H1 (cell line): ENCODE data around the gene VWF. TPM values are rescaled to one million over a fixed set of nuclear protein-coding genes. Genes with fewer than 3 reads are reported as not detected.
A peak's percentile ranks its signal among the peaks of the same experiment; 100 is the strongest.

ENCODE experiments used
- CTCF ChIA-PET: fragments of 300-600 bp; sonication (Branson Sonifier 250); formaldehyde crosslinking; loops from one replicate; lab custom pipeline; 2021; ENCODE audit not compliant: partially characterized antibody; lab: Charles Lee
- POLR2A ChIA-PET: fragments of 300-600 bp; sonication (Branson Sonifier 250); formaldehyde crosslinking; loops from one replicate; lab custom pipeline; 2021; ENCODE audit warnings: inconsistent platforms; ENCODE audit not compliant: partially characterized antibody; lab: Charles Lee
- DNase-seq, 2 experiments: peaks; one replicate each; pipeline versions ENCODE4 v3.0.0 to v3.0.0-alpha.2; 2010 to 2022; ENCODE audit warnings: low spot score in 2 of 2, low read depth in 1 of 2, mixed read lengths in 1 of 2
- FAIRE-seq: peaks from 2 replicates; lab custom pipeline; 2011; peaks lifted over from hg19 to GRCh38; lab: Jason Lieb, UNC
- H2AFZ ChIP-seq: 2 replicates; pipeline ENCODE4 v1.8.1; 2012; ENCODE audit warnings: low read length, inconsistent platforms
- H2AK5ac ChIP-seq: 2 replicates; pipeline ENCODE4 v1.6.1; 2013; ENCODE audit warnings: low read depth, low read length
- H2BK120ac ChIP-seq: replicated peaks from 2 replicates; pipeline ENCODE3; 2013; ENCODE audit warnings: low read depth, low read length, inconsistent platforms
- H2BK12ac ChIP-seq: 2 replicates; pipeline ENCODE4 v1.6.1; 2013; ENCODE audit warnings: low read depth, low read length
- H2BK15ac ChIP-seq: 2 replicates; pipeline ENCODE4 v1.6.1; 2013; ENCODE audit warnings: low read length
- H2BK20ac ChIP-seq: 2 replicates; pipeline ENCODE4 v1.6.1; 2013; ENCODE audit warnings: low read length
- H2BK5ac ChIP-seq: 2 replicates; pipeline ENCODE4 v1.6.1; 2013; ENCODE audit warnings: low read depth, low read length
- H3K14ac ChIP-seq: 2 replicates; pipeline ENCODE4 v1.6.1; 2013; ENCODE audit warnings: inconsistent platforms; ENCODE audit not compliant: insufficient read length
- H3K18ac ChIP-seq: 2 replicates; pipeline ENCODE4 v1.6.1; 2013; ENCODE audit warnings: low read length; ENCODE audit errors: extremely low read depth
- H3K23ac ChIP-seq: 2 replicates; pipeline ENCODE4 v1.6.1; 2013; ENCODE audit warnings: inconsistent platforms; ENCODE audit not compliant: insufficient read length
- H3K23me2 ChIP-seq: 2 replicates; pipeline ENCODE4 v1.6.1; 2013; ENCODE audit warnings: low read depth, low read length
- H3K27ac ChIP-seq: 2 replicates; pipeline ENCODE4 v1.6.1; 2011; ENCODE audit warnings: low read depth, low read length, inconsistent platforms
- H3K27me3 ChIP-seq, 4 experiments: replicated peaks in 1 of 4; 1 replicate in 1 of 4; 2 replicates in 3 of 4; pipeline versions ENCODE4 v1.6.1 to v1.8.1; 2011 to 2013; ENCODE audit warnings: low read length in 3 of 4, mild to moderate bottlenecking in 3 of 4, inconsistent platforms in 2 of 4, mixed read lengths in 2 of 4, moderate library complexity in 1 of 4; ENCODE audit not compliant: control insufficient read depth in 3 of 4, insufficient read depth in 3 of 4; ENCODE audit errors: extremely low read depth in 1 of 4
- H3K36me3 ChIP-seq, 4 experiments: 2 replicates each; pipeline versions ENCODE4 v1.6.1 to v1.8.1; 2011 to 2013; ENCODE audit warnings: mild to moderate bottlenecking in 4 of 4, low read length in 3 of 4, moderate library complexity in 2 of 4, control low read depth in 1 of 4, inconsistent platforms in 1 of 4; ENCODE audit not compliant: insufficient read depth in 4 of 4, control insufficient read depth in 2 of 4
- H3K4ac ChIP-seq: replicated peaks from 2 replicates; pipeline ENCODE3; 2013; ENCODE audit warnings: low read length, low read depth, mixed read lengths, inconsistent platforms; ENCODE audit not compliant: insufficient read length
- H3K4me1 ChIP-seq, 4 experiments: replicated peaks in 1 of 4; 1 replicate in 1 of 4; 2 replicates in 3 of 4; pipeline versions ENCODE4 v1.6.1 to v1.8.1; 2011 to 2013; ENCODE audit warnings: low read length in 3 of 4, inconsistent platforms in 2 of 4, mixed read lengths in 1 of 4; ENCODE audit not compliant: insufficient read depth in 4 of 4, control insufficient read depth in 3 of 4
- H3K4me2 ChIP-seq, 2 experiments: 2 replicates each; pipeline versions ENCODE4 v1.6.1 to v1.8.1; 2011 to 2013; ENCODE audit warnings: low read depth in 2 of 2, low read length in 2 of 2, control low read depth in 1 of 2, inconsistent platforms in 1 of 2, mild to moderate bottlenecking in 1 of 2; ENCODE audit not compliant: insufficient read depth in 1 of 2
- H3K4me3 ChIP-seq, 4 experiments: fragments of 200-600, 300-600 bp in 1 of 4; sonication (generic), shearing (Covaris generic), sonication (Bioruptor Twin) in 1 of 4; 2 replicates each; pipeline versions ENCODE4 v1.5.1 to v1.8.1; 2011 to 2016; ENCODE audit warnings: low read length in 4 of 4, low read depth in 3 of 4, control low read depth in 2 of 4, inconsistent platforms in 2 of 4, mild to moderate bottlenecking in 2 of 4, mixed read lengths in 1 of 4, moderate library complexity in 1 of 4; ENCODE audit not compliant: insufficient read depth in 2 of 4; ENCODE audit errors: extremely low read depth in 1 of 4
- H3K56ac ChIP-seq: replicated peaks from 2 replicates; pipeline ENCODE3; 2013; ENCODE audit warnings: low read depth, mild to moderate bottlenecking, mixed read lengths, low read length, inconsistent platforms; ENCODE audit not compliant: insufficient read length
- H3K79me1 ChIP-seq: 2 replicates; pipeline ENCODE4 v1.6.1; 2013; ENCODE audit warnings: low read depth, low read length, control low read depth
- H3K79me2 ChIP-seq, 2 experiments: 2 replicates each; pipeline versions ENCODE4 v1.6.1 to v1.8.1; 2012 to 2013; ENCODE audit warnings: low read length in 2 of 2, mild to moderate bottlenecking in 2 of 2, inconsistent platforms in 1 of 2; ENCODE audit not compliant: insufficient read depth in 2 of 2, control insufficient read depth in 1 of 2
- H3K9ac ChIP-seq, 4 experiments: replicated peaks in 1 of 4; 1 replicate in 1 of 4; 2 replicates in 3 of 4; pipeline versions ENCODE4 v1.6.1 to v1.8.1; 2011 to 2013; ENCODE audit warnings: low read depth in 3 of 4, low read length in 3 of 4, control low read depth in 2 of 4, mild to moderate bottlenecking in 2 of 4, moderate library complexity in 2 of 4, inconsistent platforms in 1 of 4; ENCODE audit errors: extremely low read depth in 1 of 4
- H3K9me3 ChIP-seq, 2 experiments: 2 replicates each; pipeline versions ENCODE4 v1.6.1 to v1.8.1; 2012 to 2013; ENCODE audit warnings: mild to moderate bottlenecking in 2 of 2, moderate library complexity in 2 of 2, control low read depth in 1 of 2, inconsistent platforms in 1 of 2, low read depth in 1 of 2, low read length in 1 of 2, mixed read lengths in 1 of 2; ENCODE audit not compliant: insufficient read depth in 2 of 2
- H4K20me1 ChIP-seq, 2 experiments: replicated peaks in 1 of 2; 2 replicates each; pipeline versions ENCODE3 to v1.8.1; 2011 to 2013; ENCODE audit warnings: inconsistent platforms in 2 of 2, low read length in 2 of 2, mild to moderate bottlenecking in 1 of 2; ENCODE audit not compliant: insufficient read depth in 2 of 2, control insufficient read depth in 1 of 2
- H4K5ac ChIP-seq: 2 replicates; pipeline ENCODE4 v1.6.1; 2013; ENCODE audit warnings: low read length, low read depth, mixed read lengths, inconsistent platforms; ENCODE audit not compliant: insufficient read length
- H4K8ac ChIP-seq: 2 replicates; pipeline ENCODE4 v1.8.0; 2013; ENCODE audit warnings: mild to moderate bottlenecking, moderate library complexity, low read length, inconsistent platforms; ENCODE audit not compliant: insufficient read depth; ENCODE audit errors: extremely low read depth
- H4K91ac ChIP-seq: replicated peaks from 2 replicates; pipeline ENCODE3; 2013; ENCODE audit warnings: low read length, mixed read lengths, inconsistent platforms; ENCODE audit not compliant: insufficient read length
- BACH1 ChIP-seq: IDR thresholded peaks from 2 replicates; pipeline ENCODE4 v1.6.1; 2012; ENCODE audit warnings: low read length, improper control_type of control experiment
- CEBPB ChIP-seq: IDR thresholded peaks from 2 replicates; pipeline ENCODE4 v1.6.1; 2012; ENCODE audit warnings: low read depth, low read length
- CHD2 ChIP-seq: IDR thresholded peaks from 2 replicates; pipeline ENCODE4 v1.6.1; 2012; ENCODE audit warnings: low read length, improper control_type of control experiment
- KDM4A ChIP-seq: IDR thresholded peaks from one replicate; pipeline ENCODE4 v1.7.1; 2012; ENCODE audit warnings: low read depth, mild to moderate bottlenecking, moderate library complexity, low read length, inconsistent platforms; ENCODE audit not compliant: severe bottlenecking
- KDM5A ChIP-seq: fragments of 200-600 bp; IDR thresholded peaks from 2 replicates; pipeline ENCODE4 v1.7.1; 2012; ENCODE audit warnings: mild to moderate bottlenecking, low read length, inconsistent platforms, mixed read lengths
- RAD21 ChIP-seq, 2 experiments: IDR thresholded peaks in 1 of 2; conservative IDR thresholded peaks in 1 of 2; 2 replicates each; pipeline ENCODE4 v1.6.1; 2011; ENCODE audit warnings: low read depth in 2 of 2, low read length in 2 of 2, improper control_type of control experiment in 1 of 2, inconsistent platforms in 1 of 2, mild to moderate bottlenecking in 1 of 2, moderate library complexity in 1 of 2
- RBBP5 ChIP-seq: IDR thresholded peaks from 2 replicates; pipeline ENCODE4 v1.7.1; 2012; ENCODE audit warnings: low read depth, mild to moderate bottlenecking, inconsistent platforms, low read length, moderate library complexity, borderline replicate concordance
- YY1 ChIP-seq: IDR thresholded peaks from 2 replicates; pipeline ENCODE4 v1.6.1; 2011; ENCODE audit warnings: low read depth, mild to moderate bottlenecking, low read length
- ZNF274 ChIP-seq: IDR thresholded peaks from 2 replicates; pipeline ENCODE4 v1.7.0; 2012; ENCODE audit warnings: low read length, borderline replicate concordance; ENCODE audit errors: extremely low read depth
- WGBS, 2 experiments: shearing (Covaris generic) in 1 of 2; methylation state at CpG; one replicate each; pipeline versions ENCODE4 v1.1.6 to v1.1.7; 2013 to 2015; ENCODE audit warnings: low lambda C conversion rate in 2 of 2, mixed read lengths in 2 of 2, inconsistent platforms in 1 of 2, low coverage in 1 of 2, missing lambda C conversion rate in 1 of 2; ENCODE audit not compliant: insufficient replicate concordance in 2 of 2, insufficient coverage in 1 of 2, insufficient read length in 1 of 2; ENCODE audit errors: extremely low coverage in 1 of 2, missing lambda C conversion rate in 1 of 2; 5-methylcytosine and 5-hydroxymethylcytosine counted together
- polyA plus RNA-seq, 7 experiments: library from polyadenylated mRNA; depleted of rRNA in 3 of 7; stranded (reverse) in 5 of 7; unstranded in 2 of 7; fragments of >200 nt in 5 of 7; fragments of 200-250 nt in 2 of 7; gene quantifications; 1 replicate in 5 of 7; 2 replicates in 1 of 7; 4 replicates in 1 of 7; pipeline versions ENCODE4 v1.2.1 to v1.2.3, GENCODE V29; 2011 to 2013; ENCODE audit warnings: missing spikeins in 2 of 7, mixed read lengths in 2 of 7
- total RNA-seq: library from RNA; stranded (reverse); fragmentation: NEBNext Ultra II Directional; extraction: Animal tissue kit (Norgen Biotek cat#: 25700); gene quantifications from 2 replicates; pipeline ENCODE4 v1.2.1, GENCODE V29; 2021
- TF ChIP-seq, protein P1 (sequence below): IDR thresholded peaks from 2 replicates; pipeline ENCODE4 v1.6.1; 2011; ENCODE audit warnings: low read length, improper control_type of control experiment

The VWF gene
- total and polyA plus RNA-seq, 2 of the 8 experiments (the other 6 are each of a cell fraction or from before 2014, with no cell fraction given): 0.39 to 0.60 TPM

DNA sequence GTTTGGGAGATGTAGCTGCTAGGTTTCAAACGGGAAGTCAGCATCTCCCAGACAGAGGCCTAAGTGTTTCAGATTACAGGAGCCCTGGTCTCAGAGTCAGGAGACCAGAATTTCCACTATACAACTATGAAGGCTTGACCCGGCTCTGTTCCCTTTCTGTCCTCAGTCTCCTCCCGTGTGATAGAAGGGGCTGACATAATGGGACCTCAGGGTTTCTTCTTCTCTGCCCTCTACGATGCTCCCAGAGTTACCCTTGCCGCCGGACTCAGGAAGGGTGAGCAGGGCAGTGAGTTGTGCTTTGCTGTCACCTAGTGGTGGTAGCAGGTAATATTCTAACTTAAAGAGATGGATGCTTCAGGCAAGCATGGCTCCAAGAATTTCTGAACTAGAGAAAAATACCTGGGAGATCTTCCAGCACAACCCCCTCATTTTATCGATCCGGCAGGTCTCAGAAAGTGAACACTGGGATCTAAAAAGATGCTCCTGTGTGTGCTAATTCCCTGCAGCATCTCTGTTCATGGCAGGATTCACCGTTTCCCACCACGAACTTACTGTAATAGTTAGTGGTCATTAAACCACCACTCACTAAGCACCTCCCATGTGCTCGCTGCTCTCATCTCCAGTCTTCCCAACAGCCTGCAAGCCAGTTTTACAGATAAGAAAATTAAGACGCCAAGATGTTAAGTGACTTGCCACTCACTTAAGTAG lies 84.4 kb downstream of the VWF start:
- Histone ChIP-seq H3K4me1 (peaks cover 0 to 4% (median 2%) of the 10 kb centered on the region in 4 experiments; a peak in 4 of 7 replicates), H2AK5ac (no peak overlapping the region), H3K4me3 (no peak overlapping the region), H2BK120ac (no peak overlapping the region), H3K4me2 (no peak overlapping the region), H2BK15ac (peak overlapping the region; percentile 81; the same call in 1 of the 2 replicates), H2BK12ac (no peak overlapping the region), H3K4ac (no peak overlapping the region), H3K27me3 (peaks cover 0 to 2% (median 0%) of the 10 kb centered on the region in 4 experiments; a peak in 2 of 7 replicates), H3K79me2 (no peaks in the 10 kb centered on the region), H3K23me2 (no peaks in the 10 kb centered on the region), H3K23ac (no peak overlapping the region), H2AFZ (peak overlapping the region; percentile 94), H2BK20ac (no peak overlapping the region), H3K18ac (no peak overlapping the region), H3K79me1 (no peaks in the 10 kb centered on the region), H4K20me1 (no peaks in the 10 kb centered on the region), H4K5ac (no peak overlapping the region), H3K56ac (no peak overlapping the region), H4K8ac (no peak overlapping the region), H3K14ac (no peak overlapping the region), H2BK5ac (no peak overlapping the region), H3K9ac (no peak overlapping the region), H3K27ac (no peak overlapping the region), H3K9me3 (no peaks in the 10 kb centered on the region), H4K91ac (no peak overlapping the region), H3K36me3 (no peaks in the 10 kb centered on the region)
- ChIA-PET CTCF (interaction anchor here (0.6 to 20.0 kb wide), 30 partner anchors 8 to 1058 kb away, joined by 3 to 412 read pairs (median 8); no protein-coding TSS in a partner anchor), POLR2A (interaction anchor here (0.6 to 3.4 kb wide), 2 partner anchors 51 to 584 kb away, joined by 3 to 21 read pairs; no protein-coding TSS in a partner anchor)
- DNase-seq (peak in 1 of 2 experiments; percentile 69), FAIRE-seq (peak; percentile 97)
- 46% methylated on average over 12 of the region's 12 CpGs; no CpG with 5 or more reads in 1 of the 2 experiments for WGBS, 2 experiments
- TF ChIP-seq BACH1 (no peak), RAD21 (IDR thresholded peaks at IDR 0.05 in 1 of 2, conservative IDR thresholded peaks at IDR 0.05 in 1 of 2; ENCODE audit: low read depth in 2 of 2, low read length in 2 of 2) (peak; percentile 97 to 98), CHD2 (0 out of 2 replicates have a peak, but pooled peaks have one; percentile 17), CEBPB (0 out of 2 replicates have a peak, but pooled peaks have one; percentile 4), ZNF274 (no peak), YY1 (peak; percentile 70; the same call in 1 of the 2 replicates), KDM5A (no peak), KDM4A (no peak), RBBP5 (no peak)
- TF ChIP-seq, protein P1, sequence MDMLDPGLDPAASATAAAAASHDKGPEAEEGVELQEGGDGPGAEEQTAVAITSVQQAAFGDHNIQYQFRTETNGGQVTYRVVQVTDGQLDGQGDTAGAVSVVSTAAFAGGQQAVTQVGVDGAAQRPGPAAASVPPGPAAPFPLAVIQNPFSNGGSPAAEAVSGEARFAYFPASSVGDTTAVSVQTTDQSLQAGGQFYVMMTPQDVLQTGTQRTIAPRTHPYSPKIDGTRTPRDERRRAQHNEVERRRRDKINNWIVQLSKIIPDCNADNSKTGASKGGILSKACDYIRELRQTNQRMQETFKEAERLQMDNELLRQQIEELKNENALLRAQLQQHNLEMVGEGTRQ: no peak
